ENCODE data around the gene DUSP23.

DNA sequence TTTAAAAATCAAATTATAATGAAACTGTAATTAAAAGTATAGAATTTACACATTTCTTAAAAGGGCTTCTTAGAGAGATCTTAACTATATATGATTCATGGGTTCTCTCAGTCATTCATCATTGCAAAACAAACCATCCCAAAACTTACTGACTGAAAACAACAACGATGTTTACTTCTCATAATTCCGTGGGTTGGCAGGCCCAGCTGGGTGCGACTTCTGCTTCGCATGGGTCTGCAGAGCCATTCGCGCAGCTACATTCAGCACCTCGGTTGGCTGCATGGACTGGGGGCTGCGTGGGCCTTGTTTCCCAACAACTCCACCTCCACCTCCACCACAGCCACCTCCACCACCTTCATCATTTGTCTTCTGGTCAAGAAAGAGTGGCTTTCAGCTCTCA, 50.0 kb downstream of the DUSP23 start:
- TF ChIP-seq, protein P1, sequence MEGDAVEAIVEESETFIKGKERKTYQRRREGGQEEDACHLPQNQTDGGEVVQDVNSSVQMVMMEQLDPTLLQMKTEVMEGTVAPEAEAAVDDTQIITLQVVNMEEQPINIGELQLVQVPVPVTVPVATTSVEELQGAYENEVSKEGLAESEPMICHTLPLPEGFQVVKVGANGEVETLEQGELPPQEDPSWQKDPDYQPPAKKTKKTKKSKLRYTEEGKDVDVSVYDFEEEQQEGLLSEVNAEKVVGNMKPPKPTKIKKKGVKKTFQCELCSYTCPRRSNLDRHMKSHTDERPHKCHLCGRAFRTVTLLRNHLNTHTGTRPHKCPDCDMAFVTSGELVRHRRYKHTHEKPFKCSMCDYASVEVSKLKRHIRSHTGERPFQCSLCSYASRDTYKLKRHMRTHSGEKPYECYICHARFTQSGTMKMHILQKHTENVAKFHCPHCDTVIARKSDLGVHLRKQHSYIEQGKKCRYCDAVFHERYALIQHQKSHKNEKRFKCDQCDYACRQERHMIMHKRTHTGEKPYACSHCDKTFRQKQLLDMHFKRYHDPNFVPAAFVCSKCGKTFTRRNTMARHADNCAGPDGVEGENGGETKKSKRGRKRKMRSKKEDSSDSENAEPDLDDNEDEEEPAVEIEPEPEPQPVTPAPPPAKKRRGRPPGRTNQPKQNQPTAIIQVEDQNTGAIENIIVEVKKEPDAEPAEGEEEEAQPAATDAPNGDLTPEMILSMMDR (IDR thresholded peaks at IDR 0.05 in 4 of 5, conservative IDR thresholded peaks at IDR 0.05 in 1 of 5) = no peak
- no peak for TF ChIP-seq POLR2A (IDR thresholded peaks at IDR 0.05)
